ENCODE measurements around the gene FGD4.

- TF ChIP-seq, protein P1, sequence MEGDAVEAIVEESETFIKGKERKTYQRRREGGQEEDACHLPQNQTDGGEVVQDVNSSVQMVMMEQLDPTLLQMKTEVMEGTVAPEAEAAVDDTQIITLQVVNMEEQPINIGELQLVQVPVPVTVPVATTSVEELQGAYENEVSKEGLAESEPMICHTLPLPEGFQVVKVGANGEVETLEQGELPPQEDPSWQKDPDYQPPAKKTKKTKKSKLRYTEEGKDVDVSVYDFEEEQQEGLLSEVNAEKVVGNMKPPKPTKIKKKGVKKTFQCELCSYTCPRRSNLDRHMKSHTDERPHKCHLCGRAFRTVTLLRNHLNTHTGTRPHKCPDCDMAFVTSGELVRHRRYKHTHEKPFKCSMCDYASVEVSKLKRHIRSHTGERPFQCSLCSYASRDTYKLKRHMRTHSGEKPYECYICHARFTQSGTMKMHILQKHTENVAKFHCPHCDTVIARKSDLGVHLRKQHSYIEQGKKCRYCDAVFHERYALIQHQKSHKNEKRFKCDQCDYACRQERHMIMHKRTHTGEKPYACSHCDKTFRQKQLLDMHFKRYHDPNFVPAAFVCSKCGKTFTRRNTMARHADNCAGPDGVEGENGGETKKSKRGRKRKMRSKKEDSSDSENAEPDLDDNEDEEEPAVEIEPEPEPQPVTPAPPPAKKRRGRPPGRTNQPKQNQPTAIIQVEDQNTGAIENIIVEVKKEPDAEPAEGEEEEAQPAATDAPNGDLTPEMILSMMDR (IDR thresholded peaks at IDR 0.05), result no peak
- TF ChIP-seq POLR2A (IDR thresholded peaks at IDR 0.05) (no peak), EP300 (IDR thresholded peaks at IDR 0.05) (no peak)
Measured at GRCh38 chr12:32444895-32445294, 45.5 kb downstream of the FGD4 start.
